ENCODE data around the gene NOSIP.

Gene NOSIP

DNA sequence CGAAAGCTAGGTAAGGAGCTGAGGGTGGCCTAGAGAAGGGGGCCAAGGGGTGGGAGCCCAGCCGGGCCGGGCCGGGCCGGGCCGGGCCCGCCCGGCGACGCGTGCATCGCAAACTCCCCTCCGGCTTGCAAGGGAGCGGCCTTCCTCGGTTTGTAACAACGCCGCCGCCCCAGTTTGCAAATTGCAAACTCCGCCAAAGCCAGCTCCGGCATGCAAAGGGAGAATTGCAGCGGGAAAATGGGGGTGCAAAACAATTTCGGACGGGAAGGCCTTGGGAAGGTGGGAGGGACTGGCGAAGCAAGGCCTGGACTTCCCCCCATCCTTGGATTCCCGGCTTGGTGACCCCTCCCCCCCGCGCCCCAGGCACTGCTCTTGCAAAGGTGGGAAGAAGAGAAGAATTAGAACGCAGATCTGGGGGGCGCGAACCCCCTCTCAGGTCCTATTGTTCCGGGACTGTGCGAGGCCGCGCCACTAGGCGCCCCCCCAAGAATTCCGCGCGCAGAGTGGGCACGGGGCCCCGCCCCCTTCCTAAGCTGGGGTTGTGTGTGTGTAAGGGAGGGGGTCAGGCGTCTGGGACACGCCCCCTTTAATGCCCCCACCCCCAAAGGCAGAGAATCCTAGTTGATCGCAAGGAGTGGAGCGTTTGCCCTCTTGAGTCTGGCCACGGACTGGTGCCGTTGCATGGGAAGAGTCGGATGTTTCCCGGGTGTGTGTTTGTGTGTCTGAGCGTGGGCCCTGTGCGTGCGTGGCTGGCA lies 11.6 kb upstream of the NOSIP start:
- TF ChIP-seq, protein P1, sequence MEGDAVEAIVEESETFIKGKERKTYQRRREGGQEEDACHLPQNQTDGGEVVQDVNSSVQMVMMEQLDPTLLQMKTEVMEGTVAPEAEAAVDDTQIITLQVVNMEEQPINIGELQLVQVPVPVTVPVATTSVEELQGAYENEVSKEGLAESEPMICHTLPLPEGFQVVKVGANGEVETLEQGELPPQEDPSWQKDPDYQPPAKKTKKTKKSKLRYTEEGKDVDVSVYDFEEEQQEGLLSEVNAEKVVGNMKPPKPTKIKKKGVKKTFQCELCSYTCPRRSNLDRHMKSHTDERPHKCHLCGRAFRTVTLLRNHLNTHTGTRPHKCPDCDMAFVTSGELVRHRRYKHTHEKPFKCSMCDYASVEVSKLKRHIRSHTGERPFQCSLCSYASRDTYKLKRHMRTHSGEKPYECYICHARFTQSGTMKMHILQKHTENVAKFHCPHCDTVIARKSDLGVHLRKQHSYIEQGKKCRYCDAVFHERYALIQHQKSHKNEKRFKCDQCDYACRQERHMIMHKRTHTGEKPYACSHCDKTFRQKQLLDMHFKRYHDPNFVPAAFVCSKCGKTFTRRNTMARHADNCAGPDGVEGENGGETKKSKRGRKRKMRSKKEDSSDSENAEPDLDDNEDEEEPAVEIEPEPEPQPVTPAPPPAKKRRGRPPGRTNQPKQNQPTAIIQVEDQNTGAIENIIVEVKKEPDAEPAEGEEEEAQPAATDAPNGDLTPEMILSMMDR (IDR thresholded peaks at IDR 0.05; ENCODE audit: control insufficient read depth, insufficient read depth, low read depth, low read length, missing control alignments) = no peak
- no peak for DNase-seq (ENCODE audit: low read depth)
- peak overlapping the region; percentile 49 for H3K4me3 ChIP-seq (ENCODE audit: control insufficient read depth, low read depth, low read length)

DNA sequence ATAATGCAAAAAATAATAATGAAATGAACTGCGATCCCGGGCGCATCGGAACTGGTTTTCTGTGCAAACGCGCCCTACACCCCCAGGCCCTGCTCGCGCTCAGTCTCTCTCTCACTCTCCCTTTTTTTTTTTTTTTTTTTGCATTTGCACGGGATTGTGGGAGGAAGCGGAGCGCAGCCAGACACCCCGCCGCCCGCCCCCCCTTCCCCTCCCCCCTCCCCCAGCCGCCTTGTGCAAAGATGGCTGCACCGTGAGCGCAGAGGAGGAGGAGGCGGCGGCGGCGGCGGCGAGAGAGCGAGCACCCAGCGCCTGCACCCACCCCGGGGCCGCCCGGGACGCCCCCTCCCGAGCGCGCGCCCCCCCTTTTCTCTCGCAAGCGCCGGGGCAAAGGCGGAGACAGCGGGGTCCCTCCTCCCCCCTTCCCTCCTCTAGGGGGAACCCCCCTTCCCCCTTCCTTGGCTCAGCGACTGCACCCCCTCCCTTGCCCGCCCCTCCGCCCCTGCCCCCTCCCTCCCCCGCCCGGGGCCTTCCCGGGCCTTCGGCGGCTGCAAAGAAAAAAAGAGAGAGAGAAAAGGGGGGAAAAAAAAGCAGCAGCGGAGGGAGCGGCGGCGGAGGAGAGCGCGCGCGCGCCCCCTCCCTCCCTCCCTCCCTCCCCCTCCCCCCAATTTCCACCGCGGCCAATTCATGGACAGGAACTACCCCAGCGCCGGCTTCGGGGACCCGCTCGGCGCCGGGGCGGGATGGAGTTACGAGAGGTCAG lies 10.8 kb upstream of the NOSIP start, which contains the start of gene PRR12:
Gene PRR12, plus strand, starts transcription at position 212 of the 760 bp plus-strand sequence. Its CDS starts 473 bp downstream, at position 685.
- no peak for DNase-seq (ENCODE audit: low read depth)
- peak within 1 kb of the TSS; percentile 49 for H3K4me3 ChIP-seq (ENCODE audit: control insufficient read depth, low read depth, low read length)
- TF ChIP-seq, protein P1 (IDR thresholded peaks at IDR 0.05; ENCODE audit: control insufficient read depth, insufficient read depth, low read depth, low read length, missing control alignments) = no peak

DNA sequence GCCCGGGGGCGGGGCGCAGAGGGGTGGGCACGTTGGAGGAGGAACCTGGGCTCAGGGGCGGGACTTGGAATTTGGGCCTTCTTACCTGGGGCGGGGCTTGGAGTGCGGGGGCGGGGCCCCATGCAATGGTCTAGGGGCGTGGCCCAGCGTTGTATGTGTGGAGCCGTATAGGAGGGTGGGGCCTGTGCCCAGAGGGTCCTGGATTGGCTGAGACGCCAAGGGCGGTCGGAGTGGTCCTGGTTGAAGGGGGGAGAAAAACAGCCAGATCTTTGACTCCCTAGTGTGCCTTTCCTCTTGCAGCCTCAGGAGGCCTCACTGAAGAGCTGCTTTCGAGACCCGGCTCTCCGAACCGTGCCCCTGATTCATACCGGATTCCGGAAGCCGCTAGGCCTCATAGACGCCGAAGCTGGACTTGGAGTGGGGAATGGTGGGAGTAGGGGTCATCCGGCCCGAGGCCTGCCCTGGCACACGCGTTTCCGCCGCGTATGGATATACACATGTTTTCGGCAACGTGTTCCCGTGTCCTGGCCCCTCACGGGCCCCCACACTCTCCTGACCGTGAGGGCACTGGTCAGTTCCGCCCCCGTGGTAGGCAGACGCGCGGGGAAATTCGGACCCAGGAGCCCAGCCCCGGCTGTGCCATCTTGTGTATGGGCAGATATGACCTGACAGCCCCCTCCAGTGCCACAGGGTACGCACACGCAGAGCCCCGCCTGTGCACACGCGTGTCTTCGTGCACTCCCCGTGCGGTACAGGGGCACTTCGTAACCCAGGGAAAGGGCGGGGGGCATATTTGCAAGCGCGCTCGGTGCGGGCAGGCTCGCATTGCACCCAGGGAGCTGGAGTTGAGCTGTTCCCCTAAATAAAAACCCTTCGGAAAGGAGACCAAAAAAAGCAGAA lies 10.0 kb upstream of the NOSIP start:
- H3K4me3 ChIP-seq (ENCODE audit: control insufficient read depth, low read depth, low read length) = peak overlapping the region; percentile 49
- DNase-seq (ENCODE audit: low read depth) = peak; percentile 78
- TF ChIP-seq, protein P1 (IDR thresholded peaks at IDR 0.05; ENCODE audit: control insufficient read depth, insufficient read depth, low read depth, low read length, missing control alignments) = no peak

DNA sequence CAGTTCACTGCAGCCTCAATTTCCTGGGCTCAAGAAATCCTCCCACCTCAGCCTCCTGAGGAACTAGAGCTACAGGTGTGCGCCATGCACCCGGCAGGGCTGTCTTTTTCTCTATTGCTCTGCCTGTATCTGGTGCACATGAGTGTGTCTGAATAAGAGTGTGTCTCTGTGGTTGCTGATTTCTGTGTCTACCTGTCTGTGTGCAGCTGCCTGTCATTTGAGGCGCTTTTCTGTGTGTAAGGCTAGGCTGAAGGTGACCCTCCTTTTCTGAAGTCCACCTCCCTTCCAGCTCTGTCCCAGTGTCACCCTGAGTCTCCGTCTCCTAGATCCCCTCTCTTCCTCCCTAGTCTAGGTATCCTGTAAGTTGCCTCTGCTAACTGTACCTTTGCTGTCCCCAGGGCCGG lies 9.1 kb upstream of the NOSIP start:
- TF ChIP-seq, protein P1 (IDR thresholded peaks at IDR 0.05; ENCODE audit: control insufficient read depth, insufficient read depth, low read depth, low read length, missing control alignments) = no peak
- no peak overlapping the region for H3K4me3 ChIP-seq (ENCODE audit: control insufficient read depth, low read depth, low read length)
- DNase-seq (ENCODE audit: low read depth) = no peak

DNA sequence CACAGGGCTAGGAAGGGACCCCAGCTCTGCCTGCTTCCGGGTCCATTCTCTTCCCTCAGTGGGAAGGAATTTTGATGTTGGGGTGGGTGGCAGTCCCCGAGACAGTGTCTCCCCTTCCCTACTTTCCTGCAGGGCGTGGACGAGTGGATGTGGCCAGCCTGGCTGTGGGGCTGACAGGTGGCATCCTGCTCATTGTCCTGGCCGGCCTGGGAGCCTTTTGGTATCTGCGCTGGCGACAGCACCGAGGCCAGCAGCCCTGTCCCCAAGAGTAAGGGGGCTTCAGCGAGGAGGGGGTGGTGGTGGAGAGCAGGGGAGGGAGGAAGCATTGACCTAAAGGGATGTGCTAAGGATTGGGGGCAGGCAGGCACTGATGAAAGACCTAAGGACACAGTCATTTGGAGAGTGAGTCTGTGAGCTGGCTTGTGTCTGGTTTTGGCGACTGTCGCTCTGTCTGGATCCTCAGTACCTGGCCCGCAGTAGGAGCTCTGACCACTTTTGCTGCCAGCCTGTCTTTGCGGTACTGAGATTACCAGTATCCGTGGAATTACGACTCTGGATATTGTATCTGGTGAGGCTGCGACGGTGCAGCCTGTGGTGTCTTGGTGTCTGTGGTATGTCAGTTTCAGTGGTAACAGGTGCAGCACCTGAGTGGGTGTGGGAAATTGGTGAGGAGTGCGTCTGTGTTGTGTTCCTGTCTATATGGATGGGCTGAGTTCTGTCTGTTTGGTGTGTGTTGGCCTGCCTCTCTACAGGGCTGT lies 8.2 kb upstream of the NOSIP start:
- TF ChIP-seq, protein P1 (IDR thresholded peaks at IDR 0.05; ENCODE audit: control insufficient read depth, insufficient read depth, low read depth, low read length, missing control alignments) = no peak
- H3K4me3 ChIP-seq (ENCODE audit: control insufficient read depth, low read depth, low read length) = no peak overlapping the region
- no peak for DNase-seq (ENCODE audit: low read depth)
